HEK293 (cell line): Measurements from ENCODE around the gene CTTN.

Experiments
- CTCF ChIA-PET: fragments of 350-600 bp; formaldehyde crosslinking; extraction: SDS; loops from one replicate; lab custom pipeline; 2021; ENCODE audit warnings: antibody characterized with exemption; lab: Yijun Ruan, JAX
- POLR2A ChIA-PET: fragments of 300-600 bp; formaldehyde crosslinking; extraction: SDS; loops from one replicate; lab custom pipeline; 2020; ENCODE audit warnings: antibody characterized with exemption, inconsistent platforms; lab: Yijun Ruan, JAX
- H3K27ac ChIP-seq: fragments of 200-500 bp; sonication (Bioruptor generic); 2 replicates; pipeline ENCODE4 v1.5.1; 2014; ENCODE audit warnings: low read depth, low read length, control low read depth, inconsistent platforms; ENCODE audit errors: extremely low read depth
- H3K36me3 ChIP-seq, 2 experiments: fragments of 200-500 bp in 1 of 2; sonication (Bioruptor generic) in 1 of 2; 1 replicate in 1 of 2; 2 replicates in 1 of 2; pipeline ENCODE4 v1.5.1; 2014 to 2017; ENCODE audit warnings: inconsistent platforms in 2 of 2, low read length in 2 of 2; ENCODE audit not compliant: control insufficient read depth in 2 of 2, insufficient read depth in 1 of 2
- H3K4me1 ChIP-seq: fragments of 200-500 bp; sonication (Bioruptor generic); 2 replicates; pipeline ENCODE4 v1.5.1; 2014; ENCODE audit warnings: mild to moderate bottlenecking, low read length, inconsistent platforms; ENCODE audit not compliant: control insufficient read depth, insufficient read depth
- H3K4me3 ChIP-seq: 2 replicates; pipeline ENCODE4 v1.5.1; 2011; ENCODE audit warnings: low read depth, mild to moderate bottlenecking, control low read depth, low read length, moderate library complexity
- H3K9me3 ChIP-seq: fragments of 200-500 bp; sonication (Bioruptor generic); 2 replicates; pipeline ENCODE4 v1.5.1; 2014; ENCODE audit warnings: low read depth, low read length, inconsistent platforms; ENCODE audit not compliant: control insufficient read depth, insufficient read depth
- CTCF ChIP-seq: fragments of 450-650 bp; formaldehyde crosslinking; IDR thresholded peaks from 2 replicates; pipeline ENCODE4 v1.5.1; 2016; ENCODE audit warnings: missing biosample characterization, missing genetic modification characterization
- SETDB1 ChIP-seq: IDR thresholded peaks from one replicate; pipeline ENCODE4 v1.6.1; 2017; ENCODE audit warnings: mild to moderate bottlenecking, low read length, moderate library complexity, mixed read lengths; ENCODE audit not compliant: insufficient read length
- SP7 ChIP-seq: fragments of 450-650 bp; formaldehyde crosslinking; IDR thresholded peaks from 2 replicates; pipeline ENCODE4 v1.5.1; 2016; ENCODE audit warnings: missing biosample characterization, missing genetic modification characterization
- YY1 ChIP-seq: fragments of 450-650 bp; formaldehyde crosslinking; IDR thresholded peaks from 2 replicates; pipeline ENCODE4 v1.5.1; 2018; ENCODE audit warnings: missing biosample characterization, missing genetic modification characterization
- ZEB2 ChIP-seq: fragments of 450-650 bp; formaldehyde crosslinking; IDR thresholded peaks from 2 replicates; pipeline ENCODE4 v1.5.1; 2016; ENCODE audit warnings: missing biosample characterization, missing genetic modification characterization
- ZNF16 ChIP-seq: fragments of 450-650 bp; formaldehyde crosslinking; IDR thresholded peaks from 2 replicates; pipeline ENCODE4 v1.5.1; 2016; ENCODE audit warnings: low read depth, missing biosample characterization, missing genetic modification characterization
- ZNF174 ChIP-seq: fragments of 450-650 bp; formaldehyde crosslinking; IDR thresholded peaks from 2 replicates; pipeline ENCODE4 v1.5.0; 2017; ENCODE audit warnings: missing biosample characterization, mild to moderate bottlenecking, missing genetic modification characterization
- ZNF18 ChIP-seq: fragments of 450-650 bp; formaldehyde crosslinking; IDR thresholded peaks from 2 replicates; pipeline ENCODE4 v1.5.1; 2016; ENCODE audit warnings: missing biosample characterization, missing genetic modification characterization
- ZNF19 ChIP-seq: fragments of 450-650 bp; formaldehyde crosslinking; IDR thresholded peaks from 2 replicates; pipeline ENCODE4; 2016; ENCODE audit warnings: missing biosample characterization, missing genetic modification characterization, low read depth
- ZNF2 ChIP-seq: fragments of 450-650 bp; formaldehyde crosslinking; IDR thresholded peaks from 2 replicates; pipeline ENCODE4 v1.5.1; 2016; ENCODE audit warnings: missing biosample characterization, missing genetic modification characterization
- ZNF23 ChIP-seq: fragments of 450-650 bp; formaldehyde crosslinking; IDR thresholded peaks from 2 replicates; pipeline ENCODE4 v1.5.1; 2016; ENCODE audit warnings: missing biosample characterization, missing genetic modification characterization, borderline replicate concordance
- ZNF239 ChIP-seq: fragments of 450-650 bp; formaldehyde crosslinking; IDR thresholded peaks from 2 replicates; pipeline ENCODE4 v1.5.1; 2016; ENCODE audit warnings: missing biosample characterization, missing genetic modification characterization
- ZNF274 ChIP-seq, 2 experiments: fragments of 200-500 bp in 1 of 2; fragments of 450-650 bp in 1 of 2; sonication (Bioruptor generic) in 1 of 2; formaldehyde crosslinking in 1 of 2; IDR thresholded peaks; 2 replicates each; pipeline versions ENCODE4 v1.5.1 to v1.6.1; 2014 to 2016; ENCODE audit warnings: borderline replicate concordance in 1 of 2, inconsistent platforms in 1 of 2, low read length in 1 of 2, missing biosample characterization in 1 of 2, missing genetic modification characterization in 1 of 2
- ZNF391 ChIP-seq: fragments of 450-650 bp; formaldehyde crosslinking; IDR thresholded peaks from 2 replicates; pipeline ENCODE4 v1.5.1; 2016; ENCODE audit warnings: low read depth, missing biosample characterization, missing genetic modification characterization, borderline replicate concordance
- ZNF48 ChIP-seq: fragments of 450-650 bp; formaldehyde crosslinking; IDR thresholded peaks from 2 replicates; pipeline ENCODE4 v1.5.1; 2016; ENCODE audit warnings: missing biosample characterization, missing genetic modification characterization
- ZNF521 ChIP-seq: fragments of 450-650 bp; formaldehyde crosslinking; IDR thresholded peaks from 2 replicates; pipeline ENCODE4 v1.5.1; 2017; ENCODE audit warnings: missing biosample characterization, mild to moderate bottlenecking, missing genetic modification characterization
- ZNF560 ChIP-seq: fragments of 450-650 bp; formaldehyde crosslinking; IDR thresholded peaks from 2 replicates; pipeline ENCODE4 v1.5.1; 2017; ENCODE audit warnings: missing biosample characterization, missing genetic modification characterization, borderline replicate concordance
- ZNF654 ChIP-seq: fragments of 450-650 bp; formaldehyde crosslinking; IDR thresholded peaks from 2 replicates; pipeline ENCODE4 v1.5.1; 2016; ENCODE audit warnings: low read depth, missing biosample characterization, missing genetic modification characterization
- ZNF791 ChIP-seq: fragments of 450-650 bp; formaldehyde crosslinking; IDR thresholded peaks from 2 replicates; pipeline ENCODE4 v1.5.1; 2016; ENCODE audit warnings: missing biosample characterization, missing genetic modification characterization
- TF ChIP-seq, protein P1 (sequence below): fragments of 450-650 bp; formaldehyde crosslinking; IDR thresholded peaks from 2 replicates; pipeline ENCODE4 v1.5.0; 2017; ENCODE audit warnings: missing biosample characterization, missing genetic modification characterization, borderline replicate concordance
- TF ChIP-seq, protein P2 (sequence below): fragments of 450-650 bp; formaldehyde crosslinking; IDR thresholded peaks from 2 replicates; pipeline ENCODE4 v1.5.1; 2016; ENCODE audit warnings: missing biosample characterization, missing genetic modification characterization
- TF ChIP-seq, protein P3 (sequence below): fragments of 450-650 bp; formaldehyde crosslinking; IDR thresholded peaks from 2 replicates; pipeline ENCODE4 v1.5.1; 2016; ENCODE audit warnings: missing biosample characterization, missing genetic modification characterization

CTTN gene

DNA sequence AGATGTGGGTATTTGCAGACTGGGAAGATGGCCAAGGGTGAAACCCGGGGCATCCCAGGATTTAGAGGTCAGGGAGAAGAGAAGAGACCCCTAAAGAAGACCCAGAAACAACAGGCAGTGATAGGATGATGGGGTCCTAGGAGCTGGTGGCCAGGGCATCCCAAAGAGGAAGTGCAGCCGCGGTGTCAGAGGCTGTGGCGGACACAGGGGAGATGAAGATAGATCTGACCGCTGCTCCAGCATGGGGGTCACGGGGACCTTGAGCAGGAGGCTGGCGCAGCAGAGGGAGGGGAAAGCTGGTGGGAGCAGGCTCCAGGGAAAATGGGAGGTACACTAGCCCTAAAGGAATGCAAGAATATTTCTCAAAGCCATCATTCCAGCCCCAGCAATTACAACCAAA, 47.3 kb downstream of the CTTN start:
- ChIA-PET POLR2A (no interaction called here), CTCF (no interaction called here)
- no peaks in the 10 kb centered on the region for H3K36me3 ChIP-seq
- H3K27ac ChIP-seq = no peak overlapping the region
- H3K9me3 ChIP-seq = no peaks in the 10 kb centered on the region
- H3K4me3 ChIP-seq = no peak overlapping the region
- no peaks in the 10 kb centered on the region for H3K4me1 ChIP-seq
- TF ChIP-seq ZNF18 = no peak
- TF ChIP-seq, protein P1, sequence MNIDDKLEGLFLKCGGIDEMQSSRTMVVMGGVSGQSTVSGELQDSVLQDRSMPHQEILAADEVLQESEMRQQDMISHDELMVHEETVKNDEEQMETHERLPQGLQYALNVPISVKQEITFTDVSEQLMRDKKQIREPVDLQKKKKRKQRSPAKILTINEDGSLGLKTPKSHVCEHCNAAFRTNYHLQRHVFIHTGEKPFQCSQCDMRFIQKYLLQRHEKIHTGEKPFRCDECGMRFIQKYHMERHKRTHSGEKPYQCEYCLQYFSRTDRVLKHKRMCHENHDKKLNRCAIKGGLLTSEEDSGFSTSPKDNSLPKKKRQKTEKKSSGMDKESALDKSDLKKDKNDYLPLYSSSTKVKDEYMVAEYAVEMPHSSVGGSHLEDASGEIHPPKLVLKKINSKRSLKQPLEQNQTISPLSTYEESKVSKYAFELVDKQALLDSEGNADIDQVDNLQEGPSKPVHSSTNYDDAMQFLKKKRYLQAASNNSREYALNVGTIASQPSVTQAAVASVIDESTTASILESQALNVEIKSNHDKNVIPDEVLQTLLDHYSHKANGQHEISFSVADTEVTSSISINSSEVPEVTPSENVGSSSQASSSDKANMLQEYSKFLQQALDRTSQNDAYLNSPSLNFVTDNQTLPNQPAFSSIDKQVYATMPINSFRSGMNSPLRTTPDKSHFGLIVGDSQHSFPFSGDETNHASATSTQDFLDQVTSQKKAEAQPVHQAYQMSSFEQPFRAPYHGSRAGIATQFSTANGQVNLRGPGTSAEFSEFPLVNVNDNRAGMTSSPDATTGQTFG (tag by site-specific recombination) = no peak
- TF ChIP-seq ZNF16 (tag by site-specific recombination) = no peak
- TF ChIP-seq ZNF48 (tag by site-specific recombination) = no peak
- TF ChIP-seq YY1 (tag by site-specific recombination) = no peak
- TF ChIP-seq ZNF560 (tag by site-specific recombination) = no peak
- TF ChIP-seq ZNF274 (IDR thresholded peaks at IDR 0.05; ENCODE audit: low read length) = no peak
- TF ChIP-seq ZNF274 (tag by site-specific recombination; IDR thresholded peaks at IDR 0.05; ENCODE audit: borderline replicate concordance) = no peak
- TF ChIP-seq ZNF19 (tag by site-specific recombination) = no peak
- no peak for TF ChIP-seq SP7 (tag by site-specific recombination)
- TF ChIP-seq ZNF654 = no peak
- TF ChIP-seq ZNF791 (tag by site-specific recombination) = no peak
- TF ChIP-seq ZNF391 (tag by site-specific recombination) = no peak

DNA sequence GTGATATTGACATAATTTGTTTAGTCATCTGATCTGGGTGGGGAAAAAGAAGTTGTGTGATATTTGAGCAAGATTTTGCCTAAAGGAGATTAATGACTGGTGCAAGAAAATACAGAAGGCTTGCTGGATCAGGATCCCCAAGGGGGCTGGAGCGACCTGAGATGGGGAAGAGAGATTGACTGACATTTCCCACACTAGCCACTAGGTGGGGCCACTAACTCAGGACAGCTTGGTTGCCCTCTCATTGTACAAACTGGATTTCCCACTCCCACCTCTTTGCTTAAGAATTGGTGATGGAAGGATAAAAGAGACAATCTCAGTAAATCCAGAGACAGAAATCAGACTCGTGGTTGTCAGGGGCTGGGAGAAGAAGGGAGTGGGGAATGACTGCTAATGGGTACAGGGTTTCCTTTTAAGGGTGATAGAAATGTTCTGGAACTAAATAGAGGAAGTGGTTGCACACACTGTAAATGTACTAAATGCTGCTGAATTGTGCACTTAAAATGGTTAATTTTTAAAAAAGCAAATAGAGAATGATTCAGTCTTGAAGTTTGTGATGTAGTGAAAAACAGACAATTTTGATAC, 50.7 kb downstream of the CTTN start:
- ChIA-PET POLR2A (no interaction called here), CTCF (interaction anchor here (0.6 to 2.8 kb wide), 7 partner anchors 10 to 760 kb away, joined by 3 to 6 read pairs (median 4); no protein-coding TSS in a partner anchor)
- Histone ChIP-seq H3K27ac (no peak overlapping the region), H3K36me3 (no peaks in the 10 kb centered on the region), H3K9me3 (no peaks in the 10 kb centered on the region), H3K4me1 (no peaks in the 10 kb centered on the region), H3K4me3 (no peak overlapping the region)
- TF ChIP-seq, protein P2, sequence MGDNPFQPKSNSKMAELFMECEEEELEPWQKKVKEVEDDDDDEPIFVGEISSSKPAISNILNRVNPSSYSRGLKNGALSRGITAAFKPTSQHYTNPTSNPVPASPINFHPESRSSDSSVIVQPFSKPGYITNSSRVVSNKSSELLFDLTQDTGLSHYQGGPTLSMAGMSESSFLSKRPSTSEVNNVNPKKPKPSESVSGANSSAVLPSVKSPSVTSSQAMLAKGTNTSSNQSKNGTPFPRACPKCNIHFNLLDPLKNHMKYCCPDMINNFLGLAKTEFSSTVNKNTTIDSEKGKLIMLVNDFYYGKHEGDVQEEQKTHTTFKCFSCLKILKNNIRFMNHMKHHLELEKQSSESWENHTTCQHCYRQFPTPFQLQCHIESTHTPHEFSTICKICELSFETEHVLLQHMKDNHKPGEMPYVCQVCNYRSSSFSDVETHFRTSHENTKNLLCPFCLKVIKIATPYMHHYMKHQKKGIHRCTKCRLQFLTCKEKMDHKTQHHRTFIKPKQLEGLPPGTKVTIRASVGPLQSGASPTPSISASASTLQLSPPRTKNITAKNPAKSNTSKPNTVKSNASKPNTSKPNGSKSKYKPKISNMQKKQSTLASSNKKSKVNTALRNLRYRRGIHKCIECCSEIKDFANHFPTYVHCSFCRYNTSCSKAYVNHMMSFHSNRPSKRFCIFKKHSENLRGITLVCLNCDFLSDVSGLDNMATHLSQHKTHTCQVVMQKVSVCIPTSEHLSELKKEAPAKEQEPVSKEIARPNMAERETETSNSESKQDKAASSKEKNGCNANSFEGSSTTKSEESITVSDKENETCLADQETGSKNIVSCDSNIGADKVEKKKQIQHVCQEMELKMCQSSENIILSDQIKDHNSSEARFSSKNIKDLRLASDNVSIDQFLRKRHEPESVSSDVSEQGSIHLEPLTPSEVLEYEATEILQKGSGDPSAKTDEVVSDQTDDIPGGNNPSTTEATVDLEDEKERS = no peak
- no peak for TF ChIP-seq ZNF239 (tag by site-specific recombination)
- peak; percentile 95 for TF ChIP-seq ZNF2 (tag by site-specific recombination)
- 0 out of 2 replicates have a peak, but pooled peaks have one; percentile 16 for TF ChIP-seq CTCF (tag by site-specific recombination)
- TF ChIP-seq SETDB1 = peak; percentile 82
- peak; percentile 34; the same call in 1 of the 2 replicates for TF ChIP-seq ZNF654
- TF ChIP-seq ZNF521 = no peak
- no peak for TF ChIP-seq ZNF23
- TF ChIP-seq, protein P3, sequence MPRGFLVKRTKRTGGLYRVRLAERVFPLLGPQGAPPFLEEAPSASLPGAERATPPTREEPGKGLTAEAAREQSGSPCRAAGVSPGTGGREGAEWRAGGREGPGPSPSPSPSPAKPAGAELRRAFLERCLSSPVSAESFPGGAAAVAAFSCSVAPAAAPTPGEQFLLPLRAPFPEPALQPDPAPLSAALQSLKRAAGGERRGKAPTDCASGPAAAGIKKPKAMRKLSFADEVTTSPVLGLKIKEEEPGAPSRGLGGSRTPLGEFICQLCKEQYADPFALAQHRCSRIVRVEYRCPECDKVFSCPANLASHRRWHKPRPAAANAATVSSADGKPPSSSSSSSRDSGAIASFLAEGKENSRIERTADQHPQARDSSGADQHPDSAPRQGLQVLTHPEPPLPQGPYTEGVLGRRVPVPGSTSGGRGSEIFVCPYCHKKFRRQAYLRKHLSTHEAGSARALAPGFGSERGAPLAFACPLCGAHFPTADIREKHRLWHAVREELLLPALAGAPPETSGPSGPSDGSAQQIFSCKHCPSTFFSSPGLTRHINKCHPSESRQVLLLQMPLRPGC (tag by site-specific recombination) = no peak
- no peak for TF ChIP-seq ZNF174 (tag by site-specific recombination)
- TF ChIP-seq ZEB2 (tag by site-specific recombination) = no peak
